Spleen (tissue), 11 donors: ENCODE results near the gene ARHGEF25. TPM values are rescaled to one million over a fixed set of nuclear protein-coding genes. Genes with fewer than 3 reads are reported as not detected.

Experiments
- DNase-seq: peaks from one replicate; pipeline ENCODE4 v3.0.0-alpha.2; 2020
- H3K27ac ChIP-seq, 8 donors: fragments of 200-600 bp; sonication (generic) in 7 of 8; 1 replicate in 4 of 8; 2 replicates in 4 of 8; pipeline versions ENCODE4 v1.5.0 to v1.8.0; 2016 to 2021; ENCODE audit warnings: inconsistent platforms in 4 of 8, mild to moderate bottlenecking in 4 of 8, moderate library complexity in 1 of 8
- H3K27me3 ChIP-seq, 7 donors: fragments of 200-600 bp; sonication (generic) in 6 of 7; replicated peaks in 1 of 7; 1 replicate in 4 of 7; 2 replicates in 3 of 7; pipeline versions ENCODE4 v1.5.0 to v1.8.0; 2016 to 2021; ENCODE audit warnings: inconsistent platforms in 3 of 7, mild to moderate bottlenecking in 1 of 7
- H3K36me3 ChIP-seq, 6 donors: fragments of 200-600 bp; sonication (generic) in 5 of 6; 1 replicate in 4 of 6; 2 replicates in 2 of 6; pipeline versions ENCODE4 v1.5.0 to v1.8.0; 2016 to 2021; ENCODE audit warnings: inconsistent platforms in 2 of 6
- H3K4me1 ChIP-seq, 6 donors: fragments of 200-600 bp; sonication (generic) in 5 of 6; 1 replicate in 3 of 6; 2 replicates in 3 of 6; pipeline versions ENCODE4 v1.5.0 to v1.8.0; 2016 to 2021; ENCODE audit warnings: inconsistent platforms in 3 of 6
- H3K4me3 ChIP-seq, 8 donors: fragments of 200-600 bp; sonication (generic) in 7 of 8; 1 replicate in 4 of 8; 2 replicates in 4 of 8; pipeline versions ENCODE4 v1.5.0 to v1.8.0; 2016 to 2021; ENCODE audit warnings: inconsistent platforms in 4 of 8, mild to moderate bottlenecking in 4 of 8, moderate library complexity in 2 of 8
- H3K9me3 ChIP-seq, 8 donors: fragments of 200-600 bp; sonication (generic) in 7 of 8; 1 replicate in 4 of 8; 2 replicates in 4 of 8; pipeline versions ENCODE4 v1.5.0 to v1.8.0; 2016 to 2021; ENCODE audit warnings: inconsistent platforms in 4 of 8
- POLR2A ChIP-seq, 3 donors: fragments of 450-650 bp; IDR thresholded peaks; one replicate each; pipeline ENCODE4 v1.5.1; 2017; ENCODE audit warnings: antibody characterized with exemption in 3 of 3, mild to moderate bottlenecking in 1 of 3
- POLR2AphosphoS5 ChIP-seq, 3 donors: sonication (generic); formaldehyde crosslinking; IDR thresholded peaks; one replicate each; pipeline ENCODE4 v1.5.1; 2017; ENCODE audit warnings: antibody characterized with exemption in 3 of 3
- WGBS, 5 donors: extraction: QIAGEN DNeasy Blood & Tissue Kit in 3 of 5; methylation state at CpG; one replicate each; pipeline versions ENCODE4 v1.1.5 to v1.1.7; 2013 to 2018; 5-methylcytosine and 5-hydroxymethylcytosine counted together
- intact Hi-C: fragments of 100-400 bp; cut with DNase I; formaldehyde crosslinking; loops from one replicate; pipeline ENCODE4 v1.15.0; 2023; ENCODE audit warnings: low total_unique reads
- polyA plus RNA-seq, 3 donors: library from polyadenylated mRNA; stranded (reverse); fragments of 200-250 nt; gene quantifications; one replicate each; pipeline ENCODE4 v1.2.1, GENCODE V29; 2013
- total RNA-seq, 7 donors: library from RNA; depleted of rRNA in 3 of 7; stranded (reverse); fragments of >200 nt in 3 of 7; fragmentation: NEBNext Ultra II Directional in 4 of 7; extraction: Animal tissue kit (Norgen Biotek cat#: 25700) in 4 of 7; gene quantifications; one replicate each; pipeline versions ENCODE4 v1.1.0 to v1.2.1, GENCODE V29; 2016 to 2021
- TF ChIP-seq, protein P1 (sequence below), 11 experiments: fragments of 200-600 bp in 7 of 11; fragments of 450-650 bp in 4 of 11; sonication (generic) in 4 of 11; IDR thresholded peaks in 8 of 11; conservative IDR thresholded peaks in 3 of 11; 1 replicate in 7 of 11; 2 replicates in 4 of 11; pipeline versions ENCODE4 v1.4.0 to v1.8.0; 2016 to 2021; ENCODE audit warnings: antibody characterized with exemption in 11 of 11, inconsistent platforms in 4 of 11, mild to moderate bottlenecking in 1 of 11
- donor health status: healthy with polysubstance abuse.
- donor health status: DM: no; HTN: no; CAD: no; lungs with moderate emphysema.
- donor health status: DM: no; HTN: no; CAD: no.
- donor health status: Bipolar disorder and iron deficiency.
- donor health status: healthy.
- donor health status: DM: no; HTN: no; CAD: no.
- donor health status: DM: yes; HTN: yes; CAD: no.

Gene ARHGEF25
- total and polyA plus RNA-seq, 10 donors: 9.3 to 26.6 (median 15.3) TPM

DNA sequence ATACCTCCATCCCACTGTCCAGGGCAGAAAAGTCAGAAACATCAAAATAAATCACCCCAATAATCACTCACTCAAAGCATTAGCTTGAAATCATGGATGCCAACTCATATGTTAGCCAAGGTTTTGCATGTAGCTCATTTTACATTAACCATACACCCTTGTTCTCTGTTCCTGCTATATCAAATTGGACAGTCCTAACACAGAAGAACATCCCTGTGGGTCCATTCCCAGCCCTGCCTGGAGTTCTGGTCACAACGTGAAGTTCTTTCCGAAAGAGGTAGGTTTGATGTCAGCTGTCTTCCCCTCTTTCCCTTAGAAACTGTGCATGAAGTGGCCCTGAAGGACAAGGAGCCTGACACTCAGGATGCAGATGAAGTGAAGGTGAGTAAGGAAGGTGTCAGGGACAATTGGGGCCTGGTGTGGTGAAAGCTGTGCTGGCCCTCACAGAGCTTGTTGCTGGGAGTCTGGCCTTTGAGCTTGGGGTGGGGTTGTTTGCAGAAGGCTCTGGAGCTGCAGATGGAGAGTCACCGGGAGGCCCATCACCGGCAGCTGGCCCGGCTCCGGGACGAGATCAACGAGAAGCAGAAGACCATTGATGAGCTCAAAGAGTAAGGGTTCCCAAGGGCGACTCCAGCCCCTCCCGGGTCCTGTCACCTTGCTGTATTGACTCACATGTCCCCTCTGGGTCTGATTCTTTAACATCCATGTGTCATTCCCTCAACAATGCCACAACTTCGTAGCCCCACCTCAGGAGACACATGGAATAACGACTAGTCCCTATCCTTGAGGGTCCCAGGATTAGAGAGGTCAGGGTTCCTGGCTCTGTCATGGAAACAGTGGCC lies 35.2 kb upstream of the ARHGEF25 start:
- 81 to 91% (median 84%) methylated on average over 12 of the region's 12 CpGs for WGBS, 5 donors
- no peaks in the 10 kb centered on the region for H3K27me3 ChIP-seq
- intact Hi-C loops: no loop called here
- H3K36me3 ChIP-seq: no peaks in the 10 kb centered on the region
- no peak for DNase-seq
- TF ChIP-seq, protein P1, sequence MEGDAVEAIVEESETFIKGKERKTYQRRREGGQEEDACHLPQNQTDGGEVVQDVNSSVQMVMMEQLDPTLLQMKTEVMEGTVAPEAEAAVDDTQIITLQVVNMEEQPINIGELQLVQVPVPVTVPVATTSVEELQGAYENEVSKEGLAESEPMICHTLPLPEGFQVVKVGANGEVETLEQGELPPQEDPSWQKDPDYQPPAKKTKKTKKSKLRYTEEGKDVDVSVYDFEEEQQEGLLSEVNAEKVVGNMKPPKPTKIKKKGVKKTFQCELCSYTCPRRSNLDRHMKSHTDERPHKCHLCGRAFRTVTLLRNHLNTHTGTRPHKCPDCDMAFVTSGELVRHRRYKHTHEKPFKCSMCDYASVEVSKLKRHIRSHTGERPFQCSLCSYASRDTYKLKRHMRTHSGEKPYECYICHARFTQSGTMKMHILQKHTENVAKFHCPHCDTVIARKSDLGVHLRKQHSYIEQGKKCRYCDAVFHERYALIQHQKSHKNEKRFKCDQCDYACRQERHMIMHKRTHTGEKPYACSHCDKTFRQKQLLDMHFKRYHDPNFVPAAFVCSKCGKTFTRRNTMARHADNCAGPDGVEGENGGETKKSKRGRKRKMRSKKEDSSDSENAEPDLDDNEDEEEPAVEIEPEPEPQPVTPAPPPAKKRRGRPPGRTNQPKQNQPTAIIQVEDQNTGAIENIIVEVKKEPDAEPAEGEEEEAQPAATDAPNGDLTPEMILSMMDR (IDR thresholded peaks at IDR 0.05 in 8 of 11, conservative IDR thresholded peaks at IDR 0.05 in 3 of 11): no peak
- TF ChIP-seq POLR2AphosphoS5 (IDR thresholded peaks at IDR 0.05) (no peak), POLR2A (IDR thresholded peaks at IDR 0.05) (no peak)
- no peaks in the 10 kb centered on the region for H3K4me1 ChIP-seq
- no peak overlapping the region for H3K4me3 ChIP-seq
- no peak overlapping the region for H3K27ac ChIP-seq
- no peaks in the 10 kb centered on the region for H3K9me3 ChIP-seq

GRCh38 chr12:57576613-57577160 lies 34.5 kb upstream of the ARHGEF25 start:
- no peaks in the 10 kb centered on the region for H3K9me3 ChIP-seq
- no peaks in the 10 kb centered on the region for H3K36me3 ChIP-seq
- H3K4me3 ChIP-seq: no peak overlapping the region
- no peaks in the 10 kb centered on the region for H3K4me1 ChIP-seq
- intact Hi-C loops: no loop called here
- peaks cover 0 to 5% (median 0%) of the 10 kb centered on the region in 7 donors for H3K27me3 ChIP-seq
- 79 to 90% (median 84%) methylated on average over 9 of the region's 9 CpGs for WGBS, 5 donors
- no peak overlapping the region for H3K27ac ChIP-seq
- no peak for DNase-seq
- TF ChIP-seq, protein P1 (IDR thresholded peaks at IDR 0.05 in 8 of 11, conservative IDR thresholded peaks at IDR 0.05 in 3 of 11): no peak

DNA sequence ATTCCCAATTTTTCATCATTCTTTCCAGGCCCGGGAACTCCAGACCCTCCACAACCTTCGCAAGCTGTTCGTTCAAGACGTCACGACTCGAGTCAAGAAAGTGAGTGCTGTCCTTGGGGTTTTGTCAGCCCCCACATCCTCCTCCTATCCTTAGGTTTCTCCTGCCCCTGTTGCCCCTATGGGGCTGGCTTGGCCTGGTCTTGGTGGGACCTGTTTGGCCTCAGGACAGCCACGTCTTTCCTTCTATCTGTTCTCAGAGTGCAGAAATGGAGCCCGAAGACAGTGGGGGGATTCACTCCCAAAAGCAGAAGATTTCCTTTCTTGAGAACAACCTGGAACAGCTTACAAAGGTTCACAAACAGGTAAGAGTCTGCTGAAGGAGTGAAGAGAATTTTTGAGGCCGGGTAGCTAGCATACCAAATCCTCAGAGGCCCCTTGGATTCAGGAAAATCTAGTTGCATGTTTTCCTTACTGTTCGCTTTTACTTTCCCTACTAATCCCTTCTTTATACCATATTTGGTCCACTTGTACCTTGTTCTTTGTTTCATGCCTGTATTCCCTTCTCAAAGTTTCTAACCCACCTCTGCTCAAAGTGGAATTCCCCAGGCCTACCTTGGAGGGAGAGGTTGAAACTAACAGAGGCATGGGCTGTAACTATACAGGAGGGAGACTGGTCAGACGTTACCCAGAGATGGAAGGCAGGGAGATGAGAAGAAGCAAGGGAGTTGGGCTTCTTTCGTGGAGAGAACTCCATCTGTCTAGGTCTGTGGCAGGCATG lies 33.1 kb upstream of the ARHGEF25 start:
- 78 to 94% (median 87%) methylated on average over 12 of the region's 12 CpGs for WGBS, 5 donors
- Histone ChIP-seq H3K36me3 (no peaks in the 10 kb centered on the region), H3K27me3 (peaks cover 0 to 20% (median 0%) of the 10 kb centered on the region in 7 donors), H3K9me3 (no peaks in the 10 kb centered on the region), H3K4me3 (no peak overlapping the region), H3K27ac (no peak overlapping the region), H3K4me1 (peaks cover 0 to 3% (median under 1%) of the 10 kb centered on the region in 6 donors)
- no peak for DNase-seq
- intact Hi-C loops: no loop called here
- TF ChIP-seq, protein P1 (IDR thresholded peaks at IDR 0.05 in 8 of 11, conservative IDR thresholded peaks at IDR 0.05 in 3 of 11): no peak
- TF ChIP-seq POLR2A (IDR thresholded peaks at IDR 0.05): no peak
- TF ChIP-seq POLR2AphosphoS5 (IDR thresholded peaks at IDR 0.05): no peak

DNA sequence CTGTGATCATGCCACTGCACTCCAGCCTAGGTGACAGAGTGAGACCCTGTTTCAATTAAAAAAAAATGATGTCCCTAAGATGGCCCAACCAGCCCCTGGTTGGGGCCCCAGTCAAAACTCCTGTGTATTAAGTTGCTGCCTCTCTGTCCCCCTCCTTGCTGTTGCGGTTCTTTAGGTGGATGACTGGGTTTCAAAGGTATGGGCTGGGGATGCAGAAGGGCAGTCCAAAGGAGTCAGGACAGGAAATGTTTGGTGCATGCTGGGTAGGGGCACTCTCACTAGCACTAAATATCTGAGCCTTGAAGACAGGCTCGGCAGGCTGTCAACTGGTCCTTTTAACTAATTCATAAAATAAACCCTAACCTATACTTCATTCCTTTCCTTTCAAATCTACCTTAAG lies 32.2 kb upstream of the ARHGEF25 start:
- no peak overlapping the region for H3K27ac ChIP-seq
- H3K36me3 ChIP-seq: no peaks in the 10 kb centered on the region
- H3K9me3 ChIP-seq: no peaks in the 10 kb centered on the region
- H3K27me3 ChIP-seq: peaks cover 0 to 20% (median 0%) of the 10 kb centered on the region in 7 donors
- 72 to 87% (median 84%) methylated on average over 2 of the region's 2 CpGs for WGBS, 5 donors
- intact Hi-C loops: no loop called here
- no peak overlapping the region for H3K4me3 ChIP-seq
- H3K4me1 ChIP-seq: peaks cover 0 to 8% (median 3%) of the 10 kb centered on the region in 6 donors
- DNase-seq: no peak
- TF ChIP-seq, protein P1 (IDR thresholded peaks at IDR 0.05 in 8 of 11, conservative IDR thresholded peaks at IDR 0.05 in 3 of 11): no peak
- TF ChIP-seq POLR2AphosphoS5 (IDR thresholded peaks at IDR 0.05) (no peak), POLR2A (IDR thresholded peaks at IDR 0.05) (no peak)
